ENCODE measurements around the gene CAVIN4. TPM values are rescaled to one million over a fixed set of nuclear protein-coding genes. Genes with fewer than 3 reads are reported as not detected.
A peak's percentile ranks its signal among the peaks of the same experiment; 100 is the strongest.

Gene CAVIN4
- total RNA-seq, 1 donor from 2014 or later = 0.53 TPM

- FAIRE-seq = no peak
- DNase-seq (ENCODE audit: low read depth) = peak; percentile 67
- H3K36me3 ChIP-seq (ENCODE audit: control insufficient read depth, insufficient read depth, low read length) = no peaks in the 10 kb centered on the region
- H3K27me3 ChIP-seq (ENCODE audit: control insufficient read depth, insufficient read depth, low read length) = no peaks in the 10 kb centered on the region
- no peak for TF ChIP-seq CTCF (IDR thresholded peaks at IDR 0.05; ENCODE audit: insufficient read depth, low read length, severe bottlenecking)
- H3K4me3 ChIP-seq (ENCODE audit: low read depth, low read length) = no peak overlapping the region
Measured at GRCh38 chr9:100575765-100576386, 2.0 kb upstream of the CAVIN4 start.

- TF ChIP-seq CTCF (IDR thresholded peaks at IDR 0.05; ENCODE audit: insufficient read depth, low read length, severe bottlenecking) = no peak
- Histone ChIP-seq H3K4me3 (ENCODE audit: low read depth, low read length) (no peak overlapping the region), H3K36me3 (ENCODE audit: control insufficient read depth, insufficient read depth, low read length) (no peaks in the 10 kb centered on the region), H3K27me3 (ENCODE audit: control insufficient read depth, insufficient read depth, low read length) (no peaks in the 10 kb centered on the region)
- FAIRE-seq (no peak), DNase-seq (ENCODE audit: low read depth) (no peak)
Measured at GRCh38 chr9:100578610-100579009, 731 bp downstream of the CAVIN4 start.

- FAIRE-seq (no peak), DNase-seq (ENCODE audit: low read depth) (no peak)
- no peaks in the 10 kb centered on the region for H3K27me3 ChIP-seq (ENCODE audit: control insufficient read depth, insufficient read depth, low read length)
- no peaks in the 10 kb centered on the region for H3K36me3 ChIP-seq (ENCODE audit: control insufficient read depth, insufficient read depth, low read length)
- TF ChIP-seq CTCF (IDR thresholded peaks at IDR 0.05; ENCODE audit: insufficient read depth, low read length, severe bottlenecking) = no peak
- no peak overlapping the region for H3K4me3 ChIP-seq (ENCODE audit: low read depth, low read length)
Measured at GRCh38 chr9:100579665-100580064, 1.8 kb downstream of the CAVIN4 start.

DNA sequence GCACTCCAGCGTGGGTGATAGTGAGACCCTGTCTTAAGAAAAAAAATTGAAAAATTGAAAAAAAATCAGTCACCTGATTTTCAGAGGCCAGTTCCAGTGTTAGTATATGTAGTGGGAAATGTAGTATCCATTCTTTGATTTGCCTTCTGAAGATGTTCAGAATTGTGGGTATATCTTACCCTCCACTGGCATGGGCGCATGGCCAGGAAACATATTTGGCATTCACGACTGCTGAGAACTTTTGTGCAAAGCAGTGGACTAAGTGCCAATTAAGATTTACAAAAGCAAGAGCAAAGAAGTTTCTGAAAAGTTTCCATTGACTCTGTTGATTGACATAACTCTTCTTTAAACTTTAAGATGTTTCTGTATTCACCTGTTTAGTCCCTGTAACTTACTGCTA, 2.4 kb downstream of the CAVIN4 start:
- Histone ChIP-seq H3K36me3 (ENCODE audit: control insufficient read depth, insufficient read depth, low read length) (no peaks in the 10 kb centered on the region), H3K27me3 (ENCODE audit: control insufficient read depth, insufficient read depth, low read length) (no peaks in the 10 kb centered on the region), H3K4me3 (ENCODE audit: low read depth, low read length) (no peak overlapping the region)
- TF ChIP-seq CTCF (IDR thresholded peaks at IDR 0.05; ENCODE audit: insufficient read depth, low read length, severe bottlenecking) = no peak
- FAIRE-seq (no peak), DNase-seq (ENCODE audit: low read depth) (no peak)

DNA sequence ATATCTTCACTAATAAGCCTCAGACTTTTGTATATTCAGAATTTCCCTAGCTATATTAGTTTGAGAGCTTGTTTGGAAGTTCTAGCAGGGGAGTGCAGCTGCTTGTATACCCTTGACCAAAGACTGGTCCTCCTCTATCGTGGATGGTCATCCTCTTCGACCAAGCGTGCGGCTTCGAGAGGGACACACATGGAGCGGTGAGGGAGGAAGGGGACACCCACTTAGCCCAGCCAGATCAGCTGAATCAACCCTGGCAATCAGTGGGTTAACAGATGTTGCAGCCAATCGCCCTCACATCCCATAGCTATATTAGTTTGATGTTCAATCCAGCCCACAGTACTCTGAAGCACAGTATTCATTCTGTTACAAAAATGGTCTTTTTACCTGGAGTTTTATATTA, 3.2 kb downstream of the CAVIN4 start:
- H3K4me3 ChIP-seq (ENCODE audit: low read depth, low read length) = no peak overlapping the region
- no peaks in the 10 kb centered on the region for H3K27me3 ChIP-seq (ENCODE audit: control insufficient read depth, insufficient read depth, low read length)
- FAIRE-seq (no peak), DNase-seq (ENCODE audit: low read depth) (no peak)
- no peak for TF ChIP-seq CTCF (IDR thresholded peaks at IDR 0.05; ENCODE audit: insufficient read depth, low read length, severe bottlenecking)
- H3K36me3 ChIP-seq (ENCODE audit: control insufficient read depth, insufficient read depth, low read length) = no peaks in the 10 kb centered on the region

DNA sequence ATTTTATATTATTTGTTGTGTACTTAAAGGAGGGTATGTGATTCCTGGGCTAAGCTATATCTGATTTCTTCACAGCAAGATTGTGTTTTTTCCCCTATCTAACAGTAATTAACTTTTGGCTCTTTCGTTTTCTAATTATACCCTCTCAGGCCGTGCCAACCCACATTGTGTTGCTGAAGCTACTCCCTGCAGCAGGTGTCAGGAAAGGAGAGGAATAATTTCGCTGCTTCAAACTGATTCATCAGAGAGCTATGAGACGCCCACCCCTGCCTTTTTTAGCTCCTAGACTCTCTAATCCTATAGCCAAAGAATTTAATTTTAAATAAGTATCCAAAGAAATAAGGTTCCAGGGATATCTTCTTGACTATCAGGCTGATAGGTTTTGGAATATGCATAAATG, 3.8 kb downstream of the CAVIN4 start:
- Histone ChIP-seq H3K27me3 (ENCODE audit: control insufficient read depth, insufficient read depth, low read length) (no peaks in the 10 kb centered on the region), H3K36me3 (ENCODE audit: control insufficient read depth, insufficient read depth, low read length) (no peaks in the 10 kb centered on the region), H3K4me3 (ENCODE audit: low read depth, low read length) (no peak overlapping the region)
- no peak for FAIRE-seq
- DNase-seq (ENCODE audit: low read depth) = no peak
- TF ChIP-seq CTCF (IDR thresholded peaks at IDR 0.05; ENCODE audit: insufficient read depth, low read length, severe bottlenecking) = no peak
